GM19372 (cell line): Measurements from ENCODE around the gene ACP1.
A peak's percentile ranks its signal among the peaks of the same experiment; 100 is the strongest.

Experiments used
- ATAC-seq: cut with Tn5 transposase; IDR thresholded peaks from one replicate; pipeline ENCODE4 v1.9.1; 2021; ENCODE audit warnings: mild to moderate bottlenecking, low read depth, moderate library complexity; ENCODE audit not compliant: unreplicated experiment

ACP1 gene

DNA sequence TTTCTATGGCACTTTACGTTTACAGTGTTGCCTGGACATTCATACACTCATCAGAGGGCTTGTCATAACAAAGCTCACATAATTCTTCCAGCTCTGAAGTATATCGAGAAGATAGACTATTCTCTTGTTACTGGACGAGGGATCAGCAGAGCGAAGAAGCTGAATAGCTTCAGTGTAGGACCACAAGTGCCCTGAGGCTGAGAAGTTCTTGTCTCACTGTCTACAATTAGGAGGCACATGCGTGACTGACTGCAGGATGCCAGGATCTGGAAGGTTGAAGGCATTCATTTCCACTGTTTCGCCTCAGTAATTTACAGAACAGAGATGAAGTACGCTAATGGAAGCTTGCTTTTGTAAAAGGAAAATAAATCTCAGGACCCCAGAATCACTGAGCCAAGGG, 10.5 kb upstream of the ACP1 start:
- ATAC-seq: no peak

DNA sequence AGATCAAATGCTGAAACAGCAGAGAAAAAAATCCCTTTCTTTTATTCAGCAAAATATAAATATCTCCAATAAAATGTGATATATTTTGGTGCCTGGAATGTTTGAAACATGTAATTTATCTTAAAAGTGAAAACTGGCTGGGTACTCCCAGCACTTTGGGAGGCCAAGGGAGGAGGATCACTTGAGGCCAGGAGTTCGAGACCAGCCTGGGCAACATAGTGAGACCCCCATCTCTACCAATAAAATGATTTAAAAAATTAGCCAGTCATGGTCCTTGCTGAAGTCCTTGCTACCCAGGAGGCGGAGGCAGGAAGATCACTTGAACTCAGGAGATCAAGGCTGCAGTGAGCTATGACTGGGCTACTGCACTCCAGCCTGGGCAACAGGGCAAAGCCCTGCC, 9.6 kb upstream of the ACP1 start:
- ATAC-seq: no peak

DNA sequence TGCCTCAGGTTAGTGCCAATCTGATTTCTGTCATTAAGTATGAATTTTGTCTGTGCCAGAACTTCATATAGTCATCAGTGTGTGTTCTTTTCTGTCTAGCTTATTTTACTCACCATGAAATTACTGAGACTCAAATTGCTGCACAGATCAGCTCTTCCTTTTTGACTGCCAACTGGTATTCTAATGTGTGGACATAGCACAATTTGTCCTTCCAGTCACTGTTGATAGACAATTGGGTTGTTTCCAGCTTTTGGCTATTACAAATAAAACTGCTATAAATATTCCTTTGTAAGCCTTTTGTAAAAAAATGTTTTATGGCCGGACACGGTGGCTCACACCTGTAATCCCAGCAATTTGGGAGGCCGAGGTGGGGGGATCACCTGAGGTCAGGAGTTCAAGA, 8.7 kb upstream of the ACP1 start:
- ATAC-seq: no peak

DNA sequence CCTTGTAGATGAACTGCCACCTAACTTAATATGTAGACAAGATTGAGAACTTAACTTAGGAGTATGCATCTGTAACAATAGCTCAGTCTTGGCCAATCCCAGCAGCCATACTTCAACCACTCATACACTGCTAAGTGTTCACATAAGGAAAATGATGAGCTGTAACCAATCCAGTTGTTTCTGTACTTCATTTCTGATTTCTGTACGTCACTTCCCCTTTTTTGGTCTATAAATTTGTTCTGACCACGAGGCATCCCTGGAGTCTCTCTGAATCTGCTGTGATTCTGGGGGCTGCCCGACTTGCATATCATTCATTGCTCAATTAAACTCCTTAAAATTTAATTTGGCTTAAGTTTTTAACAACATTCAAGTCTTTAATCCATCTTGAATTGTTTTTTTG, 7.3 kb upstream of the ACP1 start:
- no peak for ATAC-seq

DNA sequence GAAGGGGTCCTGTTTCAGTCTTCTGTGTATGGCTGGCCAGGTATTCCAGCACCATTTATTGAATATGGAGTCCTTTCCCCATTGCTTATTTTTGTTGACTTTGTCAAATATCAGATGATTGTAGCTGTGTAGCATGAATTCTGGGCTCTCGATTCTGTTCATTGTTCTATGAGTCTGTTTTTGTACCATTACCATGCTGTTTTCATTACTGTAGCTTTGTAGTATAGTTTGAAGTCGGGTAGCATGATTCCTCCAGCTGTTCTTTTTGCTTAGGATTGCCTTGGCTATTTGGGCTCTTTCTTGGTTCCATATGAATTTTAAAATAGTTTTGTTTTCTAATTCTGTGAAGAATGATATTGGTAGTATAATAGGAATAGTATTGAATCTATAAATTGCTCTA, 6.9 kb upstream of the ACP1 start:
- no peak for ATAC-seq

DNA sequence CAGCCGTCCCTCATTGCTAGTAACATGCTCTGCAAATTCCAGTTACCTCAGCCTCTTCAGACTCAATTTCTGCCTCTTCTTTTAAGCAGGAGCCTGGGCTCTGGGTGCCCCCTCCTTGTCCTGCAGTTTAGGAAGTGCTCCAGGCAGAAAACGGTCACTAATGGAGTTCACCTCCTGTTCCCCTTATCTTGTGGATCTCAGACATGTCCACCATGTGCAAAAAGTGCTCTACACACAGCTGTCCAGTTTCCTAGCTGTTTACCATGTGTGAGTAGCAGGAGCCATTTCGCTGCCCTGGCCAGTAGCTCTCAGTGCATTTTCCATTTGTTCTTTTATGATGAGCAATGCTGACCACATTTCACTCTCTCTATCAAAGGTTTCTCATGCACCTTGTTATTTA, 5.8 kb upstream of the ACP1 start:
- no peak for ATAC-seq

DNA sequence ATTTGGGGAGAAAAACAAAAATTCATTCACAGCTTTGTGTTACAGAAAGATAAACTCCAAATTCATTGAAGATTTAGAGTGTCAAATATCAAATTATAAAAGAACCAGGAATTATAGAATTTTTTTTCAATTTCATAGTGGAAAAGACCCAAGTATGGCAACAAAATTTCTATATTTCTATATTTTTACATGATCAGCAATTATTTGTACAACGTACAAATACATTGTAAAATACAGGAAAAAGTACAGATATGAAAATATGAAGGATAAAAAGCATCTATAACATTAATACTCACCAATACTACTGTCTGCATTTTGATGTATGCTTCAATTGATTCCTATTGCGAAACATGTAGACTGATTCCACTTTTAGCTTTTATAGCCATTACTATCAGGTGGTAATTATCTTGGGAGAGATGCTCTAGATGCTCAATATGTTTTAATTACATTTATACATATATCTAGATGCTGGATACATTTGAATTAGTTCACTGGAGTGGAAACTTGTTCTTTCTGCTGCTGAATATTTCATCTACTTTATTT, 4.9 kb upstream of the ACP1 start:
- no peak for ATAC-seq

DNA sequence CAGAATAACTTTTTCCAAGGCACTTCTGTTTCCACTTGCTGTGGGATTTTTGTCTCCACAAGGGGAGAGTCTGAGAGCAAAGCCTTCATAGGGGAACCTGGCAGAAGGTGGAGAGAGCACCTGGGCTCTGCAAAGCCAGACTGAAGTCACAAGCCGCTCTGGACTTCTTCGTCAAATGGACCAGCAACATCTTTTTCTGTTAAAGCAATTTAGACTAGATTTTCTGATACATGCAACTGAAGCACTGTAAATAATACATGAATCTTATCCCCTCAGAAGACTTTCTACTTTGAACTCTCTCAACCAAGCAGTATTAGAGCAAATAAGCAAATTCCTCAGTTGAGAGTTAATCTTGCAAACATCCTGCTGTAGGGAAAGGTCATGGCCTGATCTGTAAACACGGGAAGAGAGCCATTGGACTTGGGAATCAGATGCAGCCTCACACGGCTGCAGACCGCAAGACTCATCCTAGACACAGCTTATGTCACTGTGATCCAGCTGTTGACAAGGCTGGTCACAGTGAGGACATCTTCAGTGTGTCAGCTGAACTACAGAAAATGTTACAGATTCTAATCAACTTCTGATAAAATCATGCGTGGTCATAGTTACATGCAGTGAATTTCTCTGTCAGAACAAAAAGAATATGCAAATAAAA, 4.1 kb upstream of the ACP1 start:
- ATAC-seq: no peak

DNA sequence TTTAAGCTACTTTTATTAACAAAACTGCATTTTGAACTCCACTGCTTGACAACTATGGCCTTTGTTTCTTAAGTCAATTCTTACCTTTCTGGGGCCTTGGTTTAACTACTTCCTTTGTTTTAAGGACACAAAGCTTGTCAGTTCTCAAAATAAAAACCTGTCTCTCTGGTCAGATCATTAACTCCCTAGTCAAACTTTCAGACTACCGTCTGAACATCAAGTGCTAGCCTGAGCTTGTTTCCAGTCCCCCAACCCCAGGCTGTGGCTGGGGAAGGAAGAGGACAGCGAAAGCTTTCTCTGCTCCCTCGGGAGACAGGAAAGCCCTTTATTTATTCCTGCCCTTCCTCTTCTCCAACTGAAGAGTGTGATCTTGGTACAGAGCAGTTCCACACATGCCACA, 2.6 kb upstream of the ACP1 start:
- no peak for ATAC-seq

DNA sequence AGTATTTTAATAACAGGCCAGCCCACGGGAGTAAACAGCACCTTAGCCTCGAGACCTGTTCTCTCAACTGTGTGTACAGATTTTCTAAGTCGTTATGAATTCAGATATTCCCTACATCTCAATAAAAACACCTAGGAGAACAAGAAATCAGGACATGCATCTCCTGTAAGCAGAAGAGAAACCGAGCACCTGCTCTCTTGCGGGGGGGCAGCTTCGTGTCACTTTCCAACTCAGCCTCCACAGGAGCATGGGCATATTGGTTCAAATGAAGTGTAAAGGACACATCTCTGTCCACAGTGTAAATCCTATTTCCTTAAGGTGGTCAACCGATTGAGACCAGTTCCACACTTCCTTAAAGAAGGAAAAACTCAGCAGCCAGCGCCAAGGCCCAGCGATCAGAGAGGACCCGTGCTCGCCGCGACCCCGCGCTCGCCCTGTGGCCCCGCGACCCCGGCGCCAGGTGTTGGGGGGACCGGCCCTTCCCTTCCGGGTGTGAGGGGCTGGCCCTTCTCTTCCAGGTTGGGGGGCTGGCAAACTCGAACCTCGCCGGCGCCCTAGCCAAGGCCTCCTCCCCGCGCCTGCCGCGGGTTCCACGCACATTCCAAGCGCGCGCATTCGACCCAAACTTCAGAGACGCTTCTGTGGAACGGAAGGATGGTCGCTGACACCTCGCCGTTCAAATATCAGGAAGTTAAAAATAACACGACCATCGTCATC, 1.6 kb upstream of the ACP1 start:
- no peak for ATAC-seq

DNA sequence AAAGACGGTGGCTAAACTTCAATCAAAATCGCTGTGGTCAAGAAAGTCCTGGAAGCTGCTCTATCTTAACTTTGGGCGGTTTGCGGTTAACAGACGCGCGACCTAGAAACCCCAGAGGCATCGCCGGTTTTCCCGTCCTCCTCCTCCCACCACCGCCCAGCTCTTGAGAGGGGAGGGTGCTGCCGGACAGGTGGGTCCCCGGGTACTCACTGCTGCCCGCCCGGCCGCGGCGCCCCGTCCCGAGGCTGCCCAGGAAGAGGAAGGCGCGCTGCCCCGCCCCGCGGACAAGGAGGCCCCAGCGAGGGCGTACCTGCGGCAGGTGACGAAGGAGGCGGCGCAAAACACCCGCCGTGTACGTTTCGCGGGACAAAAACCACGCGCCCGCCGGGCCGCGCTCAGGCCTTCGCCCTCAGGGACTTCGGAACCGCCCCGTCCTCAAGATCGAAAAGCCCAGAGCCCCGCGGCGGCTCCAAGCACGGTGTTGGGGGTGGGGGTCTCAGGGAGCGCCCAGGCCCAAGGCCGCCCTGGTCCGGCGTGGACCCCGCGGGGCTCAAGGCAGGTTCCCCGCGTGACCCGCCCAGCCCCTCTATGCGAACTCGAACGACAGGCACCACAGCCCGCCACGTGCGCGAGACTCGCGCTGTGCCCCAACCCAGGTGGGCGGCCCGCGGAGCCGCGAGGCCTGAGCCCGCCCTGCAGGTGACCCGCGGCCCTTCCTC, 814 bp upstream of the ACP1 start, which contains the start of gene SH3YL1:
TSS of gene SH3YL1 (minus strand) at position 259 of the 719 bp plus-strand sequence. CDS start at position 211, 48 bp downstream.
- ATAC-seq: peak; percentile 23

DNA sequence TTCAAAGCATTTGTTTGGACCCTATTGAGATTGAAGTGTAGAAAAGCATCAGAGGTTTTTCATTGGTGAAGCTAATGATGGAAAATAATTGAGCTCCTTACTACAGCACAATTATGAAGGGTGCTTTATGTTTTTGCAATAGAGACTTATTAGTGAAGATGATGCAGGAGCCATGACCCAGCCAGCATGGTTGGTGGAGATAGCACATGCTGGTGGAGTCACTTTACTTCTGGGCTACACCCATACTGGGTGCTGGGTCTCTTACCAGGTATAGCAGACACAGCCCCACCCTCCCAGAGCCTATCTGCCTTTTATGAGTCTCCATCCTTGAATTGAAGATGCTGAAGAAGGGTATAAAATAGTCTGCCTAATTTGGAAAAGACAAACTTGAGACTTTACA, 3.6 kb downstream of the ACP1 start:
- no peak for ATAC-seq

DNA sequence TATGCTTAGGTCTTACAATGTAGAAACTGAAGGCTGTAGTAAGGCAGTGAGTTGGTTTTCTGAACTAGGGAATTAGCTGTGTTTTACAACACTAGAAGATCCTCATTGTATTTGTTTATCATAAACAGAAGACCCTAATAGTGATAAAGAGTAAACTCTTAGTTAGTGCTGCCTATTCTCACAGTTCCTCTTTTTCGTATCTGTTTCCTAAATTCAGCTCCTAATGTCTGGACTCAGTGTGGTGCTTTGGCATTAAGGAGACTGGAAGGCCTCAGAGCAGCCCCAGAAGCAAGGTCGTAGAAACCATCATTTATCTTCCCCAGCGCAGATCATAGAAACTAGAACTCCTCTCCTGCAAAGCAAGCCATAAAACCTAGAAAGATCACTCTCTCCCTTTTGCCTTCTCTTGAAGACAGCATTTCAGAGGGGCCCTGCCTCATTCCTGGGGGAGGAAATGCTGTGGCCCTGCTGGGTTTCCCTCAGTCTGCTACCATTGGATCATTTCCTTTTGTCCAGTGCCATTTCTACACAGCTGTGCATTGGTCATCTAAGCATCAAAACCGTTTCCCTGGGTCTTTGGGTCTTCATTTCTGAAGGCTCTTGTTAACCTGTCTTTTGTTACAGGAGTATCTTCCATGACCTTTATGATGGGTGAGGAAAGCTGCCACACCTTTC, 4.7 kb downstream of the ACP1 start:
- ATAC-seq: no peak

DNA sequence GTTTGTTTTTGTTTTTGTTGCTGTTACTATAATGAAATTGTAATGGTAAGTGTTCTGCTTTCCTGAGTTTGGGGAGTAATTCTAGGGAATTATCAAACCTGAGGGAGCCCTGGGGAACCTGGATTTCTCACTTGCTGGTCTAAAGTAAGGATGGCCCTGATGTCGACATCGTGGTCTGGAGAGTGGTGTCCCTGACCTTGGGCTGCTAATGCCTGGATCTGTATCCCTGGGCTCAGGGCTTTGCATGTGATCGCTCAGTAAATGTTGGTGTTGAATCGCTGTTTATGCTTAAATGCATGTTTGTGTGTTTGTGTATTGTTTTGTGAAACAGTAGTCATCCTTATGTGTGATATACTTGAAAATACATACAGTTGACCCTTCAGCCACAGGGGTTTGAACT, 6.1 kb downstream of the ACP1 start:
- no peak for ATAC-seq

DNA sequence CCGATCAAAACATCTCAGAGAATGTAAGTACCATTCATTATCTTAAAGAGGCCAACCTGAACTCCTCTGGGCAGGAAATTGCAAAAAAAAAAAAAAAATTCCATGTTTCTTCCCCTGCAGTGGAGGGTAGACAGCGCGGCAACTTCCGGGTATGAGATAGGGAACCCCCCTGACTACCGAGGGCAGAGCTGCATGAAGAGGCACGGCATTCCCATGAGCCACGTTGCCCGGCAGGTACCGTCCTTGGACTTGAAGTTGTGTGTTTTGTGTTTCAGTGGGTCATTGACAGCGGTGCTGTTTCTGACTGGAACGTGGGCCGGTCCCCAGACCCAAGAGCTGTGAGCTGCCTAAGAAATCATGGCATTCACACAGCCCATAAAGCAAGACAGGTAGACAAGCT, 7.2 kb downstream of the ACP1 start:
- no peak for ATAC-seq

DNA sequence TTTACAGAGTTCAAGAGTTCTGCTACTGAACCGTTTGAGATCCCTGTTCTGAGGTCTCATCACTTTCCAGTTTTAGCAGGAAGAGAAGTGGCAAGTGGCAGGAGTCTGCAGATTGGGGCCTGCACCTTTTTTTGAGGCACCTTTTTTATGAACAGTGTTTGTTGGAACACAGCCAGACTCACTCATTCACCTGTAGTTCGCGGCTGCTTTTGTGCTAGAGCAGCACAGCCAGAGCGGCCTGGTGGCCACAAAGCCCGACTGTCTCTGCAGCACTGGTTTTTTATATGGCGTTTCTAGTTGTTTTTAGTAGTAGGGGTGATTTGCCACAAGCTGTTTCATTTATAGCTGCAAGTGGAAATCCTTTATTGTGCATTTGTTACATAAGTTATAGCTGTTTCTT, 8.6 kb downstream of the ACP1 start:
- ATAC-seq: no peak

DNA sequence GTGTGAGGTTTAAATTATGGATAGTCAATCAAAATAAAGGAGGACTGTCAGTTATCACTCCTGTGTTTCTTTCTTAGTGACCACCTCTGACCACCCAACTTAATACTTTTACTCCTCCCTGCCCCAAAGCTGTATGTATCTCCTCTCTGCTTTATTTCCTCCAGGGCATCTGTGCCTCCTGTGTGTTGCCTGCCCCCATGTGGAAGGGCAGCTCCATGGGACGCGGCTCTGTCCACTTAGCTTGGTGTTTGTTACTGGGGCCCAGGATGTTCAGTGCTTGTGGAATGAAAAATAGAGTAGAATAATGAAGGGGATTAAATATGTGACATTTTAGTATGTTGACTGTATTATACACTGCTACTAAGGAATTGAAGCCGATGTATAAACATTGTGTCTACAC, 9.8 kb downstream of the ACP1 start:
- ATAC-seq: no peak

DNA sequence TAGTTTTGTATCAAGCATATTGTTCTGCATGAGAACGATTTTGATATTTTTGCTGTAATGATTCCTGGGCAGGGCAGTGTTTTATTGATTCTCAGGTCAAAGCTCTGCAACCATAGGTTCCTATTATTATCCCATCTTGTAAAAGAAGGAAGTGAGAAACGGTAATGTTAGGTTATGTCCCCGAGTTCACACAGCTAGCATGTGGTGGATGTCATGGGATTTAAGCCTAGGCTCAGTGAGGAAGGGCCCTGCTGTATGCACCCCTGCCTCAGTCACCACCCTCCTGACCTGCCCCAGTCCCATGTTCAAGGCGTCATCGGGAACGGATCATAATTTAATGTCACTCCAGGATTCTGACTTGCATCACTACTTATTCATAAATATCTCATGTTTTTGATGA, 10.7 kb downstream of the ACP1 start:
- peak; percentile 91 for ATAC-seq

DNA sequence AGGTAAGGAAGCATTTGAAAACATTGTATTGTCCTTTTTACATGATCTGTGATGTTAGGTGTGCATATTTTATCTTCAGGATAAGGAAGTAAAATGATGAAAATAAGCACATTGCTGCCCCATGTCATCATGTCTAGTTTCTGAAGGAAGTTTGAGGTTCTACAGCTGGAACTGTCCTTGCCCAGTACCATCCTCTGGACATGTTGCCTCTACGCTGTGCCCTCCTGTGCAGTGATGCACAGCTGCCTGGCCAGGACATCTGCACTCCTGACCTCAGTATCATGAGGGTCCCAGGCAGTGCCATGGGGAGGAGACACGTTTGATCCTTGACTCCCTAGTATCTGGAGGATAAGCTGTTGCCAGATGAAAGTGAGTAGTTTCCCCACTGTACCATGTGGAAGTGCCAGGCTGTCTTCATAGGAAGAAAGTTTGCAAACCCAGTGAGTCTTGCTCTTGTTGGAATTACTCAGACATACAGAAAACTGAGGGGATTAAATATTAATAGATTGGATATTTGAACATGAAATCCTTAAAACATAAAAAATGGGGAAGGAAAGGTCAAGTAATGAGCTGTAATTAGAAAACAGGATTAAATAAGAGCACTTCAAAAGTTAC, 13.7 kb downstream of the ACP1 start:
- no peak for ATAC-seq

DNA sequence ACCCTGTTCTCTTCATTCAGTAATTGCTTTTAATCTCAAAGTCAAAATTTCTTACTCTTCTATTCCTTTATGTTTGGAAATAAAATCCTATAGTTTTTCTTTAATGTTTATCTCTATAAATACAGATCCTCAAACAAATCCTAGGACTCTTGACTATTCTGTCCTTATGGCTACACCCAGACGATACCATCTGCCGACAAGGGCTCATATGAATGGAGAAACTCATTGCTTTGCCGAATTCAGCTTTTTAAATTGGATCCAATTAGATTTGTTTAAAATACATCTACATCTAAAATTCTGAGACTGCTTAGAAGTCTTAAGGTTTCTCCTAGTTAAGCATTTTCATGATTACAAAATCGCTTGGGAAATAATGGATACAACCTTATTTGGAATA, 14.2 kb downstream of the ACP1 start:
- ATAC-seq: no peak

DNA sequence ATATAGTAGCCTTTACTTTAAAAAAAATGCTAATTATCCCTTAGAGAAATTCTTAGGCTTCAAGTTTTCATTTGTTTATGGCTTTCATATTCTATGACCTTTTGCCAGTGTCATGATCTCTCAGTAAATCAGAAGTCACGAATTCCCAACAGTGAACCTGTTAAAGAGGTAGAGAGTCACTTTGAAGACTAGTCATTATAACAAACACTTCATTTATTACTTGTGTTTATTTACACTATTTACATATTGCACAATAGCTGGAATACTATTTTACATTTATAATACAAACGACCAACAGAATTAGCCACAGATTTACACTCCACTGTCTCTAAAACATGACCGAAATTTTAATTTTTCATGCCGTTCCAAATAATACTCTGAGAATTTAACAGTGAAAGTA, 14.6 kb downstream of the ACP1 start:
- no peak for ATAC-seq
